Testis (tissue), 3 donors: ENCODE results near the gene SDF4. TPM values are rescaled to one million over a fixed set of nuclear protein-coding genes. Genes with fewer than 3 reads are reported as not detected.

Experiments
- DNase-seq: peaks from one replicate; pipeline ENCODE4 v3.0.0-alpha.2; 2019
- H3K27ac ChIP-seq, 2 donors: fragments of 200-600 bp; sonication (generic); one replicate each; pipeline ENCODE4 v1.5.1; 2019
- H3K27me3 ChIP-seq: fragments of 200-600 bp; sonication (generic); one replicate; pipeline ENCODE4 v1.5.1; 2019
- H3K36me3 ChIP-seq: fragments of 200-600 bp; sonication (generic); one replicate; pipeline ENCODE4 v1.5.1; 2017; ENCODE audit warnings: low read depth; ENCODE audit errors: missing control alignments
- H3K4me1 ChIP-seq: fragments of 200-600 bp; sonication (generic); one replicate; pipeline ENCODE4 v1.5.1; 2019
- H3K4me3 ChIP-seq, 2 donors: fragments of 200-600 bp; sonication (generic); one replicate each; pipeline ENCODE4 v1.5.1; 2017 to 2019
- H3K9me3 ChIP-seq: fragments of 200-600 bp; sonication (generic); one replicate; pipeline ENCODE4 v1.5.1; 2017
- CTCF ChIP-seq, 3 experiments: fragments of 450-650 bp in 2 of 3; fragments of 200-600 bp in 1 of 3; sonication (generic) in 1 of 3; IDR thresholded peaks; one replicate each; pipeline ENCODE4 v1.5.1; 2016 to 2019; ENCODE audit warnings: antibody characterized with exemption in 3 of 3, mild to moderate bottlenecking in 2 of 3, moderate library complexity in 1 of 3
- POLR2A ChIP-seq: fragments of 450-650 bp; IDR thresholded peaks from one replicate; pipeline ENCODE4 v1.6.1; 2017; ENCODE audit warnings: antibody characterized with exemption, mild to moderate bottlenecking, moderate library complexity
- WGBS, 2 donors: methylation state at CpG; one replicate each; pipeline ENCODE4 v1.1.5; 2018; 5-methylcytosine and 5-hydroxymethylcytosine counted together
- intact Hi-C: fragments of 100-400 bp; cut with DNase I; formaldehyde crosslinking; loops from one replicate; pipeline ENCODE4 v1.15.1; 2023; ENCODE audit warnings: low total_unique reads
- polyA plus RNA-seq: library from polyadenylated mRNA; stranded (reverse); fragments of 350-450 nt; fragmentation: Illumina TruSeq; extraction: RNeasy Lipid Tissue Mini Kit (QIAGEN cat#74804); gene quantifications from one replicate; pipeline ENCODE4 v1.2.3, GENCODE V29; 2014; ENCODE audit warnings: low read depth, low replicate concordance; ENCODE audit not compliant: insufficient read depth
- total RNA-seq, 2 donors: library from RNA; depleted of rRNA; stranded (reverse); fragments of >200 nt; gene quantifications; one replicate each; pipeline ENCODE4 v1.2.3, GENCODE V29; 2016

Gene SDF4
- total and polyA plus RNA-seq, 3 donors from 2014 or later = 146 to 167 (median 158) TPM

- Histone ChIP-seq H3K36me3 (no peaks in the 10 kb centered on the region), H3K4me3 (no peak overlapping the region), H3K27ac (no peak overlapping the region), H3K27me3 (no peaks in the 10 kb centered on the region), H3K9me3 (no peaks in the 10 kb centered on the region), H3K4me1 (peaks cover 10% of the 10 kb centered on the region)
- DNase-seq = no peak
- no peak for TF ChIP-seq POLR2A
- no peak for TF ChIP-seq CTCF (IDR thresholded peaks at IDR 0.05)
- 89 to 92% methylated on average over 10 to 27 of the region's 27 CpGs for WGBS, 2 donors
- intact Hi-C loops = no loop called here
Observed at GRCh38 chr1:1235016-1235744, 3.4 kb upstream of the SDF4 start.

- WGBS, 2 donors = 73 to 89% methylated on average over 8 to 28 of the region's 28 CpGs
- TF ChIP-seq POLR2A = no peak
- intact Hi-C loops = no loop called here
Observed at GRCh38 chr1:1234180-1234808, 2.5 kb upstream of the SDF4 start.

GRCh38 chr1:1233567-1233892 is 1.7 kb upstream of the SDF4 start:
- Histone ChIP-seq H3K4me3 (peak overlapping the region in 1 of 2 donors; percentile 38), H3K4me1 (peaks cover 18% of the 10 kb centered on the region), H3K9me3 (no peaks in the 10 kb centered on the region), H3K27me3 (no peaks in the 10 kb centered on the region), H3K27ac (no peak overlapping the region), H3K36me3 (no peaks in the 10 kb centered on the region)
- TF ChIP-seq CTCF (IDR thresholded peaks at IDR 0.05) = no peak
- no peak for TF ChIP-seq POLR2A
- 81 to 87% methylated on average over 15 of the region's 15 CpGs for WGBS, 2 donors
- DNase-seq = no peak
- intact Hi-C loops = no loop called here

More at GRCh38 chr1:1234180-1234808, 2.5 kb upstream of the SDF4 start:
- DNase-seq = no peak
- Histone ChIP-seq H3K27me3 (no peaks in the 10 kb centered on the region), H3K27ac (no peak overlapping the region), H3K4me1 (peaks cover 18% of the 10 kb centered on the region), H3K4me3 (no peak overlapping the region), H3K36me3 (no peaks in the 10 kb centered on the region), H3K9me3 (no peaks in the 10 kb centered on the region)

- TF ChIP-seq CTCF (IDR thresholded peaks at IDR 0.05) = no peak
- no peak for TF ChIP-seq POLR2A
- H3K4me1 ChIP-seq = peaks cover 18% of the 10 kb centered on the region
- H3K27ac ChIP-seq = peak overlapping the region; percentile 31 to 45
- no peaks in the 10 kb centered on the region for H3K9me3 ChIP-seq
- WGBS, 2 donors = 53 to 74% methylated on average over 11 to 93 of the region's 98 CpGs
- intact Hi-C loops = no loop called here
- H3K27me3 ChIP-seq = no peaks in the 10 kb centered on the region
- peak overlapping the region; percentile 32 to 38 for H3K4me3 ChIP-seq
- DNase-seq = no peak
- no peaks in the 10 kb centered on the region for H3K36me3 ChIP-seq
Observed at GRCh38 chr1:1232796-1233566, 1.2 kb upstream of the SDF4 start.

GRCh38 chr1:1232208-1232795 is 501 bp upstream of the SDF4 start, which contains the start of gene B3GALT6:
Gene B3GALT6 (plus strand): TSS chr1:1232237. CDS start chr1:1232279, 42 bp downstream.
- peak within 1 kb of the TSS; percentile 81 to 92 for H3K27ac ChIP-seq
- H3K4me3 ChIP-seq = peak within 1 kb of the TSS; percentile 98
- H3K4me1 ChIP-seq = peaks cover 18% of the 10 kb centered on the region
- no peak for DNase-seq
- TF ChIP-seq CTCF (IDR thresholded peaks at IDR 0.05) (no peak), POLR2A (no peak)
- intact Hi-C loops = no loop called here
- H3K36me3 ChIP-seq = no peaks in the 10 kb centered on the region
- 24% methylated on average over 23 of the region's 100 CpGs; no CpG with 5 or more reads in 1 of the 2 donors for WGBS, 2 donors
- no peaks in the 10 kb centered on the region for H3K9me3 ChIP-seq
- H3K27me3 ChIP-seq = no peaks in the 10 kb centered on the region
